ENCODE results near the gene ALG2. TPM values are rescaled to one million over a fixed set of nuclear protein-coding genes. Genes with fewer than 3 reads are reported as not detected.

ALG2 gene
- total RNA-seq, 1 experiment from 2014 or later, result 30.1 TPM

GRCh38 chr9:99235069-99235468 is 13.3 kb upstream of the ALG2 start:
- H3K36me3 ChIP-seq (ENCODE audit: insufficient read depth, low read length, poor library complexity, severe bottlenecking), result peaks cover 15% of the 10 kb centered on the region
- H3K27me3 ChIP-seq (replicated peaks; ENCODE audit: insufficient read depth, low read depth, low read length, poor library complexity), result no peaks in the 10 kb centered on the region
- POLR2A ChIA-PET (ENCODE audit: low non-redundant PET), result no interaction called here
- no peak for TF ChIP-seq EZH2 (IDR thresholded peaks at IDR 0.05; ENCODE audit: borderline replicate concordance, low read depth, low read length, poor library complexity, severe bottlenecking)
- TF ChIP-seq CTCF (conservative IDR thresholded peaks at IDR 0.05; ENCODE audit: low read depth, low read length), result no peak
- no peak overlapping the region for H3K4me3 ChIP-seq (ENCODE audit: low read depth, low read length, poor library complexity, severe bottlenecking)
- H3K27ac ChIP-seq (ENCODE audit: low read depth, low read length, poor library complexity, severe bottlenecking), result no peak overlapping the region
- peaks cover 5% of the 10 kb centered on the region for H3K4me1 ChIP-seq (ENCODE audit: insufficient read depth, low read length, poor library complexity, severe bottlenecking)
- BruUV-seq (replicated peaks), result no TSS peak
- H3K9me3 ChIP-seq (ENCODE audit: low read depth, low read length, poor library complexity, severe bottlenecking), result no peaks in the 10 kb centered on the region
- CTCF ChIA-PET, result no interaction called here
- no peak for DNase-seq (ENCODE audit: low spot score)
- intact Hi-C loops (cut with micrococcal nuclease; ENCODE audit: unreplicated experiment), result no loop called here

GRCh38 chr9:99234618-99235017 is 12.9 kb upstream of the ALG2 start:
- intact Hi-C loops (cut with micrococcal nuclease; ENCODE audit: unreplicated experiment), result no loop called here

GRCh38 chr9:99231711-99232110 is 10.0 kb upstream of the ALG2 start:
- BruUV-seq (replicated peaks), result no TSS peak
- no peaks in the 10 kb centered on the region for H3K9me3 ChIP-seq (ENCODE audit: low read depth, low read length, poor library complexity, severe bottlenecking)
- peak; percentile 37 for DNase-seq (ENCODE audit: low spot score)

More at GRCh38 chr9:99234618-99235017, 12.9 kb upstream of the ALG2 start:
- Histone ChIP-seq H3K4me1 (ENCODE audit: insufficient read depth, low read length, poor library complexity, severe bottlenecking) (peaks cover 5% of the 10 kb centered on the region), H3K4me3 (ENCODE audit: low read depth, low read length, poor library complexity, severe bottlenecking) (no peak overlapping the region), H3K36me3 (ENCODE audit: insufficient read depth, low read length, poor library complexity, severe bottlenecking) (peaks cover 18% of the 10 kb centered on the region), H3K27ac (ENCODE audit: low read depth, low read length, poor library complexity, severe bottlenecking) (no peak overlapping the region), H3K27me3 (replicated peaks; ENCODE audit: insufficient read depth, low read depth, low read length, poor library complexity) (no peaks in the 10 kb centered on the region), H3K9me3 (ENCODE audit: low read depth, low read length, poor library complexity, severe bottlenecking) (no peaks in the 10 kb centered on the region)
- no peak for DNase-seq (ENCODE audit: low spot score)
- BruUV-seq (replicated peaks), result no TSS peak
- POLR2A ChIA-PET (ENCODE audit: low non-redundant PET), result no interaction called here
- TF ChIP-seq CTCF (conservative IDR thresholded peaks at IDR 0.05; ENCODE audit: low read depth, low read length) (no peak), EZH2 (IDR thresholded peaks at IDR 0.05; ENCODE audit: borderline replicate concordance, low read depth, low read length, poor library complexity, severe bottlenecking) (no peak)
- CTCF ChIA-PET, result no interaction called here

More at GRCh38 chr9:99231711-99232110, 10.0 kb upstream of the ALG2 start:
- CTCF ChIA-PET, result interaction anchor here (0.7 to 1.1 kb wide), 3 partner anchors 9 to 35 kb away, joined by 3 read pairs; partner anchors contain the start of gene SEC61B
- intact Hi-C loops (cut with micrococcal nuclease; ENCODE audit: unreplicated experiment), result loop anchor here (1.0 kb wide), 1 partner anchor 47 kb away; no protein-coding TSS in a partner anchor
- H3K4me3 ChIP-seq (ENCODE audit: low read depth, low read length, poor library complexity, severe bottlenecking), result no peak overlapping the region
- no peak overlapping the region for H3K27ac ChIP-seq (ENCODE audit: low read depth, low read length, poor library complexity, severe bottlenecking)
- TF ChIP-seq EZH2 (IDR thresholded peaks at IDR 0.05; ENCODE audit: borderline replicate concordance, low read depth, low read length, poor library complexity, severe bottlenecking) (no peak), CTCF (conservative IDR thresholded peaks at IDR 0.05; ENCODE audit: low read depth, low read length) (peak; percentile 71)
- no peaks in the 10 kb centered on the region for H3K27me3 ChIP-seq (replicated peaks; ENCODE audit: insufficient read depth, low read depth, low read length, poor library complexity)
- H3K36me3 ChIP-seq (ENCODE audit: insufficient read depth, low read length, poor library complexity, severe bottlenecking), result peaks cover 37% of the 10 kb centered on the region
- H3K4me1 ChIP-seq (ENCODE audit: insufficient read depth, low read length, poor library complexity, severe bottlenecking), result no peaks in the 10 kb centered on the region
- POLR2A ChIA-PET (ENCODE audit: low non-redundant PET), result no interaction called here
